HG02970 (cell line): ENCODE data around the gene CTTNBP2NL.
"Not testable (repeated sequence)": the region's sequence is repeated elsewhere in the genome, so short reads cannot be mapped to it uniquely, and the experiment has no call there.

Source experiments
- ATAC-seq: cut with Tn5 transposase; IDR thresholded peaks from one replicate; pipeline ENCODE4 v1.9.1; 2021; ENCODE audit warnings: mild to moderate bottlenecking, moderate library complexity, moderate number of reproducible peaks; ENCODE audit not compliant: unreplicated experiment, low FRiP score

CTTNBP2NL gene

GRCh38 chr1:112418099-112418892 is 22.3 kb downstream of the CTTNBP2NL start:
- no peak for ATAC-seq

- no peak for ATAC-seq
Observed at GRCh38 chr1:112423207-112423606, 27.2 kb downstream of the CTTNBP2NL start.

- not testable (repeated sequence) for ATAC-seq
Observed at GRCh38 chr1:112423666-112424065, 27.7 kb downstream of the CTTNBP2NL start.

- no peak for ATAC-seq
Observed at GRCh38 chr1:112429749-112430148, 33.7 kb downstream of the CTTNBP2NL start.

- no peak for ATAC-seq
Observed at GRCh38 chr1:112431038-112431437, 35.0 kb downstream of the CTTNBP2NL start.

- no peak for ATAC-seq
Observed at GRCh38 chr1:112435448-112435847, 39.4 kb downstream of the CTTNBP2NL start.

GRCh38 chr1:112436384-112437156 is 40.6 kb downstream of the CTTNBP2NL start:
- no peak for ATAC-seq

- not testable (repeated sequence) for ATAC-seq
Observed at GRCh38 chr1:112438156-112438555, 42.1 kb downstream of the CTTNBP2NL start.

GRCh38 chr1:112439592-112439991 is 43.6 kb downstream of the CTTNBP2NL start:
- ATAC-seq: no peak

- no peak for ATAC-seq
Observed at GRCh38 chr1:112440574-112440973, 44.6 kb downstream of the CTTNBP2NL start.

GRCh38 chr1:112444269-112444668 is 48.3 kb downstream of the CTTNBP2NL start:
- ATAC-seq: no peak

GRCh38 chr1:112445596-112445995 is 49.6 kb downstream of the CTTNBP2NL start:
- no peak for ATAC-seq

GRCh38 chr1:112446411-112446810 is 50.4 kb downstream of the CTTNBP2NL start:
- no peak for ATAC-seq

- no peak for ATAC-seq
Observed at GRCh38 chr1:112448904-112449629, 53.1 kb downstream of the CTTNBP2NL start.

- no peak for ATAC-seq
Observed at GRCh38 chr1:112449630-112449983, 53.6 kb downstream of the CTTNBP2NL start.

GRCh38 chr1:112450773-112451172 is 54.8 kb downstream of the CTTNBP2NL start:
- no peak for ATAC-seq

GRCh38 chr1:112451301-112451700 is 55.3 kb downstream of the CTTNBP2NL start:
- not testable (repeated sequence) for ATAC-seq

- ATAC-seq: no peak
Observed at GRCh38 chr1:112453876-112454275, 57.9 kb downstream of the CTTNBP2NL start.

- ATAC-seq: no peak
Observed at GRCh38 chr1:112454316-112454715, 58.3 kb downstream of the CTTNBP2NL start.

GRCh38 chr1:112457241-112457640 is 61.2 kb downstream of the CTTNBP2NL start:
- no peak for ATAC-seq

- ATAC-seq: no peak
Observed at GRCh38 chr1:112457955-112458354, 61.9 kb downstream of the CTTNBP2NL start.
